ENCODE results near the gene PIK3C2A.

PIK3C2A gene

GRCh38 chr11:17171916-17172315 is 35.9 kb downstream of the PIK3C2A start:
- DNase-seq (ENCODE audit: low read depth) = no peak
- H3K4me3 ChIP-seq (ENCODE audit: low read depth, low read length) = no peak overlapping the region
- no peak for TF ChIP-seq CTCF (IDR thresholded peaks at IDR 0.05; ENCODE audit: low read depth, low read length, missing control alignments)

GRCh38 chr11:17171343-17171742 is 36.4 kb downstream of the PIK3C2A start:
- H3K4me3 ChIP-seq (ENCODE audit: low read depth, low read length) = no peak overlapping the region
- TF ChIP-seq CTCF (IDR thresholded peaks at IDR 0.05; ENCODE audit: low read depth, low read length, missing control alignments) = no peak
- no peak for DNase-seq (ENCODE audit: low read depth)

- no peak overlapping the region for H3K4me3 ChIP-seq (ENCODE audit: low read depth, low read length)
- TF ChIP-seq CTCF (IDR thresholded peaks at IDR 0.05; ENCODE audit: low read depth, low read length, missing control alignments) = no peak
- DNase-seq (ENCODE audit: low read depth) = no peak
These were observed 37.9 kb downstream of the PIK3C2A start for GRCh38 chr11:17169876-17170275.

- no peak for DNase-seq (ENCODE audit: low read depth)
- H3K4me3 ChIP-seq (ENCODE audit: low read depth, low read length) = no peak overlapping the region
- TF ChIP-seq CTCF (IDR thresholded peaks at IDR 0.05; ENCODE audit: low read depth, low read length, missing control alignments) = no peak
These were observed 42.4 kb downstream of the PIK3C2A start for GRCh38 chr11:17165247-17165890.

- no peak for DNase-seq (ENCODE audit: low read depth)
- TF ChIP-seq CTCF (IDR thresholded peaks at IDR 0.05; ENCODE audit: low read depth, low read length, missing control alignments) = no peak
- no peak overlapping the region for H3K4me3 ChIP-seq (ENCODE audit: low read depth, low read length)
These were observed 43.2 kb downstream of the PIK3C2A start for GRCh38 chr11:17164361-17165246.

DNA sequence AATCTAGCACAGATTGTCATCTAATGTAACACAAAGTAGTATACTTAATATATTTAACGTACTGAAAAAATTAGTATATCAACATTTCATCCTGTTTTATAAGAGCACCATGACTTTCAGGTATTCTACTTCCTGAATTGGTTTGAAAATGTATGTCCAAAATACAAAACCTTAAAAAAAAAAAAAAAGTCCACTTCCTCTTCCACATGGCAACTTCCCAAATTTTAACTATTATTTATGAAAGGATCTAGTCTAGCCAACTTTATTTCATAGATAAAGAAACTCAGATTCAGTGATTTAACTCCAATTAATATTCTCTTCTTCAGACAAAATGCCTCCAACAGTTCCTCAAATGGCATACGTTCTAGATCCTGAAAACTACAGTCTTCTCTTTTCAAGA is 44.0 kb downstream of the PIK3C2A start:
- no peak for DNase-seq (ENCODE audit: low read depth)
- H3K4me3 ChIP-seq (ENCODE audit: low read depth, low read length) = no peak overlapping the region
- no peak for TF ChIP-seq CTCF (IDR thresholded peaks at IDR 0.05; ENCODE audit: low read depth, low read length, missing control alignments)
